Measurements from ENCODE around the gene AGAP2. TPM values are rescaled to one million over a fixed set of nuclear protein-coding genes. Genes with fewer than 3 reads are reported as not detected.
A peak's percentile ranks its signal among the peaks of the same experiment; 100 is the strongest.
"Not testable (repeated sequence)": the region's sequence is repeated elsewhere in the genome, so short reads cannot be mapped to it uniquely, and the experiment has no call there.

The AGAP2 gene
- total RNA-seq, 1 donor from 2014 or later: 1.4 TPM

- no peak for DNase-seq (ENCODE audit: low spot score)
Observed at GRCh38 chr12:57695770-57696432, 42.6 kb downstream of the AGAP2 start.

GRCh38 chr12:57694459-57695019 lies 44.0 kb downstream of the AGAP2 start:
- DNase-seq (ENCODE audit: low spot score): peak; percentile 33

- DNase-seq (ENCODE audit: low spot score): peak; percentile 100
Observed at GRCh38 chr12:57693659-57694458, 44.7 kb downstream of the AGAP2 start, which contains the start of gene OS9. TSS of gene OS9 (plus strand) at chr12:57694132. CDS start at chr12:57694162, 30 bp downstream.

GRCh38 chr12:57693317-57693658 lies 45.3 kb downstream of the AGAP2 start:
- DNase-seq (ENCODE audit: low spot score): no peak

GRCh38 chr12:57692500-57692899 lies 46.0 kb downstream of the AGAP2 start:
- DNase-seq (ENCODE audit: low spot score): no peak

GRCh38 chr12:57688931-57689330 lies 49.6 kb downstream of the AGAP2 start:
- no peak for DNase-seq (ENCODE audit: low spot score)

GRCh38 chr12:57687862-57688261 lies 50.7 kb downstream of the AGAP2 start:
- no peak for DNase-seq (ENCODE audit: low spot score)

GRCh38 chr12:57679697-57680096 lies 58.8 kb downstream of the AGAP2 start:
- no peak for DNase-seq (ENCODE audit: low spot score)

GRCh38 chr12:57677947-57678346 lies 60.6 kb downstream of the AGAP2 start:
- DNase-seq (ENCODE audit: low spot score): not testable (repeated sequence)

- no peak for DNase-seq (ENCODE audit: low spot score)
Observed at GRCh38 chr12:57674691-57675090, 63.9 kb downstream of the AGAP2 start.

Other genes with a start within 250 kb of the AGAP2 start
- gene DDIT3, start 218.2 kb downstream of the AGAP2 start, total RNA-seq (ENCODE audit: insufficient read depth, low replicate concordance): 20.7 TPM
- 1.9 TPM for gene MBD6, start 215.9 kb downstream of the AGAP2 start, total RNA-seq (ENCODE audit: insufficient read depth, low replicate concordance)
- gene DCTN2, start 191.6 kb downstream of the AGAP2 start, total RNA-seq (ENCODE audit: insufficient read depth, low replicate concordance): 64.0 TPM
- gene KIF5A, start 188.7 kb downstream of the AGAP2 start, total RNA-seq (ENCODE audit: insufficient read depth, low replicate concordance): 2.2 TPM
- 12.5 TPM for gene PIP4K2C, start 147.6 kb downstream of the AGAP2 start, total RNA-seq (ENCODE audit: insufficient read depth, low replicate concordance)
- 17.6 TPM for gene DTX3, start 133.9 kb downstream of the AGAP2 start, total RNA-seq (ENCODE audit: insufficient read depth, low replicate concordance)
- gene ARHGEF25, start 127.3 kb downstream of the AGAP2 start, total RNA-seq (ENCODE audit: insufficient read depth, low replicate concordance): 101 TPM
- 1.4 TPM for gene B4GALNT1, start 105.5 kb downstream of the AGAP2 start, total RNA-seq (ENCODE audit: insufficient read depth, low replicate concordance)
- 150 TPM for gene OS9, start 44.6 kb downstream of the AGAP2 start, total RNA-seq (ENCODE audit: insufficient read depth, low replicate concordance)
- gene TSPAN31, start 6.3 kb upstream of the AGAP2 start, total RNA-seq (ENCODE audit: insufficient read depth, low replicate concordance): 50.1 TPM
- 62.1 TPM for gene CDK4, start 13.6 kb upstream of the AGAP2 start, total RNA-seq (ENCODE audit: insufficient read depth, low replicate concordance)
- gene MARCHF9, start 16.4 kb upstream of the AGAP2 start, total RNA-seq (ENCODE audit: insufficient read depth, low replicate concordance): 7.7 TPM
- gene CYP27B1, start 28.3 kb upstream of the AGAP2 start, total RNA-seq (ENCODE audit: insufficient read depth, low replicate concordance): not detected
- gene METTL1, start 33.4 kb upstream of the AGAP2 start, total RNA-seq (ENCODE audit: insufficient read depth, low replicate concordance): not detected
- 1.4 TPM for gene EEF1AKMT3, start 33.9 kb upstream of the AGAP2 start, total RNA-seq (ENCODE audit: insufficient read depth, low replicate concordance)
- 7.0 TPM for gene TSFM, start 44.0 kb upstream of the AGAP2 start, total RNA-seq (ENCODE audit: insufficient read depth, low replicate concordance)
- gene AVIL, start 80.0 kb upstream of the AGAP2 start, total RNA-seq (ENCODE audit: insufficient read depth, low replicate concordance): 7.0 TPM
- gene CTDSP2, start 108.0 kb upstream of the AGAP2 start, total RNA-seq (ENCODE audit: insufficient read depth, low replicate concordance): 68.4 TPM
- gene ATP23, start 202.8 kb upstream of the AGAP2 start, total RNA-seq (ENCODE audit: insufficient read depth, low replicate concordance): 36.1 TPM

All from umbilical cord (tissue), 2 donors.